ENCODE results near the gene STK39.
"Not testable (repeated sequence)": the region's sequence is repeated elsewhere in the genome, so short reads cannot be mapped to it uniquely, and the experiment has no call there.

STK39 gene

GRCh38 chr2:168247341-168248261 lies at the start of gene STK39:
STK39 (minus strand) TSS chr2:168247595; CDS start chr2:168247435, 160 bp downstream.
- Histone ChIP-seq H3K4me3 (ENCODE audit: low read depth in 1 of 2, low read length in 2 of 2) (peak within 1 kb of the TSS; percentile 81 to 92), H3K36me3 (ENCODE audit: control insufficient read depth in 1 of 2, insufficient read depth in 2 of 2, low read length in 2 of 2) (no peaks in the 10 kb centered on the region), H3K4me1 (ENCODE audit: control insufficient read depth in 1 of 2, insufficient read depth in 2 of 2, low read length in 2 of 2) (peaks cover 3 to 4% of the 10 kb centered on the region in 2 donors), H3K9me3 (ENCODE audit: control insufficient read depth in 1 of 2, low read length in 2 of 2) (no peaks in the 10 kb centered on the region), H3K27ac (ENCODE audit: low read length) (peak within 1 kb of the TSS; percentile 84), H3K27me3 (ENCODE audit: low read depth, low read length) (no peaks in the 10 kb centered on the region)

- H3K27me3 ChIP-seq (ENCODE audit: low read depth, low read length) = no peaks in the 10 kb centered on the region
- no peaks in the 10 kb centered on the region for H3K9me3 ChIP-seq (ENCODE audit: control insufficient read depth in 1 of 2, low read length in 2 of 2)
- H3K27ac ChIP-seq (ENCODE audit: low read length) = no peak overlapping the region
- H3K4me3 ChIP-seq (ENCODE audit: low read depth in 1 of 2, low read length in 2 of 2) = no peak overlapping the region
- H3K4me1 ChIP-seq (ENCODE audit: control insufficient read depth in 1 of 2, insufficient read depth in 2 of 2, low read length in 2 of 2) = no peaks in the 10 kb centered on the region
- no peaks in the 10 kb centered on the region for H3K36me3 ChIP-seq (ENCODE audit: control insufficient read depth in 1 of 2, insufficient read depth in 2 of 2, low read length in 2 of 2)
Measured at GRCh38 chr2:168295051-168295450, 47.7 kb upstream of the STK39 start.

GRCh38 chr2:168294409-168294808 lies 47.0 kb upstream of the STK39 start:
- H3K27me3 ChIP-seq (ENCODE audit: low read depth, low read length) = no peaks in the 10 kb centered on the region

GRCh38 chr2:168293766-168294165 lies 46.4 kb upstream of the STK39 start:
- H3K27me3 ChIP-seq (ENCODE audit: low read depth, low read length) = no peaks in the 10 kb centered on the region
- H3K4me1 ChIP-seq (ENCODE audit: control insufficient read depth in 1 of 2, insufficient read depth in 2 of 2, low read length in 2 of 2) = no peaks in the 10 kb centered on the region
- no peaks in the 10 kb centered on the region for H3K36me3 ChIP-seq (ENCODE audit: control insufficient read depth in 1 of 2, insufficient read depth in 2 of 2, low read length in 2 of 2)
- no peaks in the 10 kb centered on the region for H3K9me3 ChIP-seq (ENCODE audit: control insufficient read depth in 1 of 2, low read length in 2 of 2)
- no peak overlapping the region for H3K4me3 ChIP-seq (ENCODE audit: low read depth in 1 of 2, low read length in 2 of 2)
- no peak overlapping the region for H3K27ac ChIP-seq (ENCODE audit: low read length)

More at GRCh38 chr2:168294409-168294808, 47.0 kb upstream of the STK39 start:
- no peaks in the 10 kb centered on the region for H3K36me3 ChIP-seq (ENCODE audit: control insufficient read depth in 1 of 2, insufficient read depth in 2 of 2, low read length in 2 of 2)
- H3K27ac ChIP-seq (ENCODE audit: low read length) = no peak overlapping the region
- H3K4me1 ChIP-seq (ENCODE audit: control insufficient read depth in 1 of 2, insufficient read depth in 2 of 2, low read length in 2 of 2) = no peaks in the 10 kb centered on the region
- no peaks in the 10 kb centered on the region for H3K9me3 ChIP-seq (ENCODE audit: control insufficient read depth in 1 of 2, low read length in 2 of 2)
- H3K4me3 ChIP-seq (ENCODE audit: low read depth in 1 of 2, low read length in 2 of 2) = no peak overlapping the region

- no peaks in the 10 kb centered on the region for H3K36me3 ChIP-seq (ENCODE audit: control insufficient read depth in 1 of 2, insufficient read depth in 2 of 2, low read length in 2 of 2)
Measured at GRCh38 chr2:168290391-168290790, 43.0 kb upstream of the STK39 start.

GRCh38 chr2:168289880-168290279 lies 42.5 kb upstream of the STK39 start:
- H3K36me3 ChIP-seq (ENCODE audit: control insufficient read depth in 1 of 2, insufficient read depth in 2 of 2, low read length in 2 of 2) = no peaks in the 10 kb centered on the region
- no peak overlapping the region for H3K4me3 ChIP-seq (ENCODE audit: low read depth in 1 of 2, low read length in 2 of 2)
- no peaks in the 10 kb centered on the region for H3K27me3 ChIP-seq (ENCODE audit: low read depth, low read length)
- no peak overlapping the region for H3K27ac ChIP-seq (ENCODE audit: low read length)
- H3K4me1 ChIP-seq (ENCODE audit: control insufficient read depth in 1 of 2, insufficient read depth in 2 of 2, low read length in 2 of 2) = no peaks in the 10 kb centered on the region
- no peaks in the 10 kb centered on the region for H3K9me3 ChIP-seq (ENCODE audit: control insufficient read depth in 1 of 2, low read length in 2 of 2)

More at GRCh38 chr2:168290391-168290790, 43.0 kb upstream of the STK39 start:
- Histone ChIP-seq H3K9me3 (ENCODE audit: control insufficient read depth in 1 of 2, low read length in 2 of 2) (no peaks in the 10 kb centered on the region), H3K4me1 (ENCODE audit: control insufficient read depth in 1 of 2, insufficient read depth in 2 of 2, low read length in 2 of 2) (no peaks in the 10 kb centered on the region), H3K27me3 (ENCODE audit: low read depth, low read length) (no peaks in the 10 kb centered on the region), H3K4me3 (ENCODE audit: low read depth in 1 of 2, low read length in 2 of 2) (no peak overlapping the region), H3K27ac (ENCODE audit: low read length) (no peak overlapping the region)

- Histone ChIP-seq H3K27me3 (ENCODE audit: low read depth, low read length) (no peaks in the 10 kb centered on the region), H3K4me1 (ENCODE audit: control insufficient read depth in 1 of 2, insufficient read depth in 2 of 2, low read length in 2 of 2) (no peaks in the 10 kb centered on the region), H3K27ac (ENCODE audit: low read length) (no peak overlapping the region), H3K4me3 (ENCODE audit: low read depth in 1 of 2, low read length in 2 of 2) (no peak overlapping the region), H3K9me3 (ENCODE audit: control insufficient read depth in 1 of 2, low read length in 2 of 2) (no peaks in the 10 kb centered on the region), H3K36me3 (ENCODE audit: control insufficient read depth in 1 of 2, insufficient read depth in 2 of 2, low read length in 2 of 2) (no peaks in the 10 kb centered on the region)
Measured at GRCh38 chr2:168286535-168286934, 39.1 kb upstream of the STK39 start.

GRCh38 chr2:168278424-168278888 lies 31.1 kb upstream of the STK39 start:
- Histone ChIP-seq H3K36me3 (ENCODE audit: control insufficient read depth in 1 of 2, insufficient read depth in 2 of 2, low read length in 2 of 2) (no peaks in the 10 kb centered on the region), H3K4me3 (ENCODE audit: low read depth in 1 of 2, low read length in 2 of 2) (no peak overlapping the region), H3K27ac (ENCODE audit: low read length) (no peak overlapping the region), H3K27me3 (ENCODE audit: low read depth, low read length) (no peaks in the 10 kb centered on the region), H3K9me3 (ENCODE audit: control insufficient read depth in 1 of 2, low read length in 2 of 2) (no peaks in the 10 kb centered on the region), H3K4me1 (ENCODE audit: control insufficient read depth in 1 of 2, insufficient read depth in 2 of 2, low read length in 2 of 2) (no peaks in the 10 kb centered on the region)

GRCh38 chr2:168277276-168277675 lies 29.9 kb upstream of the STK39 start:
- no peaks in the 10 kb centered on the region for H3K27me3 ChIP-seq (ENCODE audit: low read depth, low read length)
- no peaks in the 10 kb centered on the region for H3K36me3 ChIP-seq (ENCODE audit: control insufficient read depth in 1 of 2, insufficient read depth in 2 of 2, low read length in 2 of 2)
- H3K9me3 ChIP-seq (ENCODE audit: control insufficient read depth in 1 of 2, low read length in 2 of 2) = peaks cover 0 to 1% of the 10 kb centered on the region in 2 donors
- no peaks in the 10 kb centered on the region for H3K4me1 ChIP-seq (ENCODE audit: control insufficient read depth in 1 of 2, insufficient read depth in 2 of 2, low read length in 2 of 2)
- H3K4me3 ChIP-seq (ENCODE audit: low read depth in 1 of 2, low read length in 2 of 2) = no peak overlapping the region
- no peak overlapping the region for H3K27ac ChIP-seq (ENCODE audit: low read length)

GRCh38 chr2:168272225-168272624 lies 24.8 kb upstream of the STK39 start:
- no peaks in the 10 kb centered on the region for H3K36me3 ChIP-seq (ENCODE audit: control insufficient read depth in 1 of 2, insufficient read depth in 2 of 2, low read length in 2 of 2)
- H3K9me3 ChIP-seq (ENCODE audit: control insufficient read depth in 1 of 2, low read length in 2 of 2) = peaks cover 0 to 3% of the 10 kb centered on the region in 2 donors
- H3K27ac ChIP-seq (ENCODE audit: low read length) = no peak overlapping the region
- no peaks in the 10 kb centered on the region for H3K4me1 ChIP-seq (ENCODE audit: control insufficient read depth in 1 of 2, insufficient read depth in 2 of 2, low read length in 2 of 2)
- no peak overlapping the region for H3K4me3 ChIP-seq (ENCODE audit: low read depth in 1 of 2, low read length in 2 of 2)
- no peaks in the 10 kb centered on the region for H3K27me3 ChIP-seq (ENCODE audit: low read depth, low read length)

- H3K36me3 ChIP-seq (ENCODE audit: control insufficient read depth in 1 of 2, insufficient read depth in 2 of 2, low read length in 2 of 2); H3K27me3 ChIP-seq (ENCODE audit: low read depth, low read length); H3K4me1 ChIP-seq (ENCODE audit: control insufficient read depth in 1 of 2, insufficient read depth in 2 of 2, low read length in 2 of 2); H3K27ac ChIP-seq (ENCODE audit: low read length); H3K4me3 ChIP-seq (ENCODE audit: low read depth in 1 of 2, low read length in 2 of 2): not testable (repeated sequence)
- H3K9me3 ChIP-seq (ENCODE audit: control insufficient read depth in 1 of 2, low read length in 2 of 2) = peaks cover 0 to 14% of the 10 kb centered on the region in 2 donors
Measured at GRCh38 chr2:168262926-168263325, 15.5 kb upstream of the STK39 start.

Data from muscle layer of duodenum (tissue), 2 donors.